ENCODE data around the gene C16orf87.
A peak's percentile ranks its signal among the peaks of the same experiment; 100 is the strongest.

- TF ChIP-seq CTCF (IDR thresholded peaks at IDR 0.05) = peak; percentile 80
- no peak for TF ChIP-seq EZH2 (IDR thresholded peaks at IDR 0.05; ENCODE audit: borderline replicate concordance, insufficient read depth, low read depth, low read length, poor library complexity, severe bottlenecking)
Observed at GRCh38 chr16:46853713-46854443, 22.9 kb upstream of the C16orf87 start.

Measured in B cell (primary cell).